Measurements from ENCODE around the gene PRMT3. TPM values are rescaled to one million over a fixed set of nuclear protein-coding genes. Genes with fewer than 3 reads are reported as not detected.

The PRMT3 gene
- total RNA-seq, 1 experiment from 2014 or later = 22.6 TPM

- Mint-ChIP-seq H3K4me3 (no peak overlapping the region), H3K4me1 (peaks cover 6% of the 10 kb centered on the region in 2 experiments), H3K9me3 (no peaks in the 10 kb centered on the region), H3K27me3 (ENCODE audit: low read depth) (no peaks in the 10 kb centered on the region), H3K36me3 (ENCODE audit: insufficient read depth in 1 of 3, low read depth in 3 of 3) (0 out of 7 replicates have a peak, but pooled peaks cover 0 to 2% (median 0%) of the 10 kb centered on the region in 3 experiments), H3K27ac (no peak overlapping the region)
- Histone ChIP-seq H3K9ac (ENCODE audit: extremely low read depth, insufficient read length, low read length) (no peak overlapping the region), H3K4me1 (ENCODE audit: insufficient read depth, low read length) (no peaks in the 10 kb centered on the region; the same call in 1 of the 2 replicates), H3K27me3 (ENCODE audit: insufficient read depth, low read length) (no peaks in the 10 kb centered on the region), H3K23me2 (ENCODE audit: insufficient read length, low read depth, low read length, poor library complexity, severe bottlenecking) (no peaks in the 10 kb centered on the region), H4K5ac (ENCODE audit: insufficient read length, low read depth, low read length) (no peak overlapping the region), H2BK15ac (ENCODE audit: low read depth, low read length) (no peak overlapping the region), H4K8ac (replicated peaks; ENCODE audit: insufficient read length, low read depth, low read length) (no peak overlapping the region), H3K14ac (ENCODE audit: insufficient read depth, low read length) (no peak overlapping the region), H3K4ac (ENCODE audit: low read depth, low read length) (no peak overlapping the region), H3K9me3 (ENCODE audit: control insufficient read depth, low read depth, low read length) (no peaks in the 10 kb centered on the region), H2AFZ (ENCODE audit: low read length) (no peak overlapping the region), H2BK20ac (ENCODE audit: low read depth, low read length, poor library complexity, severe bottlenecking) (no peak overlapping the region), H3K18ac (ENCODE audit: insufficient read length, low read depth, low read length) (no peak overlapping the region), H3K27ac (ENCODE audit: insufficient read length, low read depth, low read length) (no peak overlapping the region), H2BK120ac (ENCODE audit: low read depth, low read length, poor library complexity, severe bottlenecking) (no peak overlapping the region), H2BK5ac (ENCODE audit: insufficient read length, low read length) (no peak overlapping the region), H3K23ac (ENCODE audit: insufficient read length, low read depth, low read length) (no peak overlapping the region), H4K91ac (ENCODE audit: insufficient read length, low read depth, low read length) (no peak overlapping the region), H3K79me1 (ENCODE audit: insufficient read depth, low read depth, low read length, poor library complexity, severe bottlenecking) (no peaks in the 10 kb centered on the region), H3K79me2 (ENCODE audit: insufficient read depth, low read length) (no peaks in the 10 kb centered on the region), H3K56ac (ENCODE audit: insufficient read length, low read depth, low read length) (no peak overlapping the region), H2AK5ac (ENCODE audit: insufficient read length, low read length) (no peak overlapping the region), H2BK12ac (ENCODE audit: insufficient read length, low read depth, low read length) (no peak overlapping the region), H4K20me1 (ENCODE audit: control insufficient read depth, insufficient read depth, insufficient read length) (no peaks in the 10 kb centered on the region), H3T11ph (ENCODE audit: low read length) (no peak overlapping the region), H3K4me2 (ENCODE audit: insufficient read depth, insufficient read length, low read length) (no peak overlapping the region)
- no CpG with 5 or more reads among the region's 4 CpGs for WGBS (ENCODE audit: extremely low coverage, insufficient read length, low lambda C conversion rate)
- peak; percentile 25; the same call in 1 of the 3 replicates for TF ChIP-seq CTCF (conservative IDR thresholded peaks at IDR 0.05)
- DNase-seq = no peak
Measured at GRCh38 chr11:20448834-20449233, 61.3 kb downstream of the PRMT3 start.
